ENCODE results near the gene AGFG1. TPM values are rescaled to one million over a fixed set of nuclear protein-coding genes. Genes with fewer than 3 reads are reported as not detected.

AGFG1 gene
- total RNA-seq, 1 experiment from 2014 or later, result 109 TPM

GRCh38 chr2:227497158-227497557, 25.2 kb downstream of the AGFG1 start:
- Histone ChIP-seq H2BK12ac (ENCODE audit: insufficient read length, low read depth, low read length) (no peak overlapping the region), H4K20me1 (ENCODE audit: control insufficient read depth, insufficient read depth, insufficient read length) (no peaks in the 10 kb centered on the region), H2BK5ac (ENCODE audit: insufficient read length, low read length) (no peak overlapping the region), H2BK120ac (ENCODE audit: low read depth, low read length, poor library complexity, severe bottlenecking) (no peak overlapping the region), H3K9me3 (ENCODE audit: control insufficient read depth, low read depth, low read length) (no peaks in the 10 kb centered on the region), H4K5ac (ENCODE audit: insufficient read length, low read depth, low read length) (no peak overlapping the region), H3K4ac (ENCODE audit: low read depth, low read length) (no peak overlapping the region), H2AFZ (ENCODE audit: low read length) (no peak overlapping the region), H3K4me2 (ENCODE audit: insufficient read depth, insufficient read length, low read length) (no peak overlapping the region), H3K56ac (ENCODE audit: insufficient read length, low read depth, low read length) (no peak overlapping the region), H3K27me3 (ENCODE audit: insufficient read depth, low read length) (no peaks in the 10 kb centered on the region), H2AK5ac (ENCODE audit: insufficient read length, low read length) (no peak overlapping the region), H3K23ac (ENCODE audit: insufficient read length, low read depth, low read length) (no peak overlapping the region), H3K23me2 (ENCODE audit: insufficient read length, low read depth, low read length, poor library complexity, severe bottlenecking) (no peaks in the 10 kb centered on the region), H3K27ac (ENCODE audit: insufficient read length, low read depth, low read length) (no peak overlapping the region), H3K79me1 (ENCODE audit: insufficient read depth, low read depth, low read length, poor library complexity, severe bottlenecking) (peaks cover 8% of the 10 kb centered on the region), H4K8ac (replicated peaks; ENCODE audit: insufficient read length, low read depth, low read length) (no peak overlapping the region), H2BK15ac (ENCODE audit: low read depth, low read length) (no peak overlapping the region), H3K14ac (ENCODE audit: insufficient read depth, low read length) (no peak overlapping the region), H4K91ac (ENCODE audit: insufficient read length, low read depth, low read length) (no peak overlapping the region), H3K79me2 (ENCODE audit: insufficient read depth, low read length) (peaks cover 15% of the 10 kb centered on the region; the same call in 1 of the 2 replicates), H2BK20ac (ENCODE audit: low read depth, low read length, poor library complexity, severe bottlenecking) (no peak overlapping the region), H3K18ac (ENCODE audit: insufficient read length, low read depth, low read length) (no peak overlapping the region), H3K4me1 (ENCODE audit: insufficient read depth, low read length) (no peaks in the 10 kb centered on the region), H3T11ph (ENCODE audit: low read length) (no peak overlapping the region), H3K9ac (ENCODE audit: extremely low read depth, insufficient read length, low read length) (no peak overlapping the region)
- Mint-ChIP-seq H3K4me3 (no peak overlapping the region), H3K27ac (0 out of 7 replicates have a peak overlapping the region, but pooled peaks of 2 of the 3 experiments have one; percentile 20 to 26), H3K36me3 (ENCODE audit: insufficient read depth in 1 of 3, low read depth in 3 of 3) (peaks cover 5 to 15% (median 8%) of the 10 kb centered on the region in 3 experiments; a peak in 6 of 7 replicates), H3K4me1 (peaks cover 9 to 12% of the 10 kb centered on the region in 2 experiments; a peak in 3 of 4 replicates), H3K9me3 (no peaks in the 10 kb centered on the region), H3K27me3 (ENCODE audit: low read depth) (no peaks in the 10 kb centered on the region)
- DNase-seq, result no peak
- TF ChIP-seq, protein P1, sequence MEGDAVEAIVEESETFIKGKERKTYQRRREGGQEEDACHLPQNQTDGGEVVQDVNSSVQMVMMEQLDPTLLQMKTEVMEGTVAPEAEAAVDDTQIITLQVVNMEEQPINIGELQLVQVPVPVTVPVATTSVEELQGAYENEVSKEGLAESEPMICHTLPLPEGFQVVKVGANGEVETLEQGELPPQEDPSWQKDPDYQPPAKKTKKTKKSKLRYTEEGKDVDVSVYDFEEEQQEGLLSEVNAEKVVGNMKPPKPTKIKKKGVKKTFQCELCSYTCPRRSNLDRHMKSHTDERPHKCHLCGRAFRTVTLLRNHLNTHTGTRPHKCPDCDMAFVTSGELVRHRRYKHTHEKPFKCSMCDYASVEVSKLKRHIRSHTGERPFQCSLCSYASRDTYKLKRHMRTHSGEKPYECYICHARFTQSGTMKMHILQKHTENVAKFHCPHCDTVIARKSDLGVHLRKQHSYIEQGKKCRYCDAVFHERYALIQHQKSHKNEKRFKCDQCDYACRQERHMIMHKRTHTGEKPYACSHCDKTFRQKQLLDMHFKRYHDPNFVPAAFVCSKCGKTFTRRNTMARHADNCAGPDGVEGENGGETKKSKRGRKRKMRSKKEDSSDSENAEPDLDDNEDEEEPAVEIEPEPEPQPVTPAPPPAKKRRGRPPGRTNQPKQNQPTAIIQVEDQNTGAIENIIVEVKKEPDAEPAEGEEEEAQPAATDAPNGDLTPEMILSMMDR (conservative IDR thresholded peaks at IDR 0.05), result no peak
- no CpG with 5 or more reads among the region's 2 CpGs for WGBS (ENCODE audit: extremely low coverage, insufficient read length, low lambda C conversion rate)

Data from H9 (cell line).